AG09319 (cell line): ENCODE data around the gene PIP4K2B.
"Not testable (repeated sequence)": the region's sequence is repeated elsewhere in the genome, so short reads cannot be mapped to it uniquely, and the experiment has no call there.

ENCODE experiments used
- DNase-seq: peaks from one replicate; pipeline ENCODE4 v3.0.0-alpha.2; 2010; ENCODE audit warnings: low read depth; ENCODE audit errors: extremely low read depth
- CTCF ChIP-seq: IDR thresholded peaks from 2 replicates; pipeline ENCODE4 v1.5.1; 2011; ENCODE audit warnings: low read depth, mild to moderate bottlenecking, inconsistent platforms, low read length, moderate library complexity

Gene PIP4K2B

GRCh38 chr17:38800237-38800760 is 943 bp upstream of the PIP4K2B start:
- DNase-seq, result no peak
- no peak for TF ChIP-seq CTCF

- no peak for DNase-seq
- TF ChIP-seq CTCF, result no peak
These were observed 499 bp downstream of the PIP4K2B start for GRCh38 chr17:38798614-38799500.

DNA sequence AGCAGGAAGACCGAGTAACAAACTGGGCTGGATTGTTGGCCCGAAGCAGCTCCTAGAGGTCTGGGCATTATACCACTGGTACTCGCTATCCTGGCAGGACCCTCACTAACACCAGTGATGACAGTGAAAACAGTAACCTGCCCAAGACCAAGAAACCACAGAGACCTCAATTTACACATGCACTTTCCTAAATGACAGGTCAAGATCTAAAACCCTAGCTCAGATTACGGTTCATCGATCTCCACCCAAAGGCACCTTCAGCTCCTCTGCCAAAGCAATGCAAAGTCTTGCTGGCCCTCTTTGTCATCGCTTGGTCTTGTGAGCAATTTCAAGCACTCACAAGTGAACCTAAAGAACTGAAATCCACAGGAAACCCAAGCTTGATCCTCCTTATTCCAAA is 1.5 kb downstream of the PIP4K2B start:
- DNase-seq, result no peak
- TF ChIP-seq CTCF, result no peak

DNA sequence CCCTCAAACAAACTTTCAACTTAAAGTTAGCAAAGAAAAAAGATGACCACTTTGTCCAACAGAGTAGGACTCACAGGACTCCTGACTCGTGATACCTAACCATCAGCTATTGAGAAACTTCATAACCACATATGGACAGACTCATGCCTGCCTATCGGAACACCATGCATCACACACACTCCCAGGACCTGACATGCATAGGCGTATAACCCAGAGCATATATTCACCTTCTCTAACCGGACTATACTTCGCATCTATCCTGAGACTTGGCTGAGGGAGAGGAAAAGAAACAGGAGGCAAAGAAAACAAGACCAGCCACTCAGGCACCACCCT is 2.2 kb downstream of the PIP4K2B start:
- no peak for TF ChIP-seq CTCF
- no peak for DNase-seq

- TF ChIP-seq CTCF, result no peak
- no peak for DNase-seq
These were observed 2.8 kb downstream of the PIP4K2B start for GRCh38 chr17:38796451-38797157.

GRCh38 chr17:38794221-38794620 is 5.1 kb downstream of the PIP4K2B start:
- no peak for TF ChIP-seq CTCF
- DNase-seq, result no peak

DNA sequence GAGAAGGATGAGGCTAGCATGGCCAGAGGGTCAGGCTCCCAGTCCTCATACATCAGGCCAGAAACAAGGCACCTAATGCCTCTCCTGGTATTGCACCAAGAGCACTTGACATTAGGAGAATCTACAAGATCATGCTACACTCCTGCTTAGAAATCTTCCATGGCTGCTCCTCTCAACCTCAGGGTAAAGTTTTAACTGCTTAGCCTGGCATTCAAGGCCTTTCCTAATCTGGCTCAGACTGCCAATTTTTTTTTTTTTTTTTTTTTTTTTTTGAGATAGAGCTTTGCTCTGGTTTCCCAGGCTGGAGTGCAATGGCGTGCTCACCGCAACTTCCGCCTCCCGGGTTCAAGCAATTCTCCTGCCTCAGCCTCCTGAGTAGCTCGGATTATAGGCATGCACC is 8.2 kb downstream of the PIP4K2B start:
- TF ChIP-seq CTCF, result no peak
- DNase-seq, result no peak

- not testable (repeated sequence) for DNase-seq
These were observed 9.1 kb downstream of the PIP4K2B start for GRCh38 chr17:38790148-38790707.
